Chondrocyte (in vitro differentiated cells): ENCODE data around the gene HECTD2. TPM values are rescaled to one million over a fixed set of nuclear protein-coding genes. Genes with fewer than 3 reads are reported as not detected.
A peak's percentile ranks its signal among the peaks of the same experiment; 100 is the strongest.

Experiments
- DNase-seq: peaks from one replicate; pipeline ENCODE4 v3.0.0; 2021; ENCODE audit warnings: mixed read lengths, low spot score
- H3K27ac Mint-ChIP-seq: one replicate; pipeline ENCODE4 v1.8.0; 2021; ENCODE audit warnings: mild to moderate bottlenecking, moderate library complexity, mixed read lengths; ENCODE audit not compliant: unreplicated experiment
- H3K27me3 Mint-ChIP-seq: 2 replicates; pipeline ENCODE4 v1.8.0; 2021; ENCODE audit warnings: low read depth, mixed read lengths
- H3K36me3 Mint-ChIP-seq: 2 replicates; pipeline ENCODE4 v1.8.0; 2021; ENCODE audit warnings: low read depth, mixed read lengths
- H3K4me1 Mint-ChIP-seq: 2 replicates; pipeline ENCODE4 v1.8.0; 2021; ENCODE audit warnings: low read depth, mild to moderate bottlenecking, mixed read lengths
- H3K4me3 Mint-ChIP-seq: one replicate; pipeline ENCODE4 v1.8.0; 2021; ENCODE audit warnings: mild to moderate bottlenecking, moderate library complexity, mixed read lengths; ENCODE audit not compliant: unreplicated experiment
- H3K9me3 Mint-ChIP-seq: 2 replicates; pipeline ENCODE4 v1.8.0; 2021; ENCODE audit warnings: low read depth, mixed read lengths
- total RNA-seq: library from RNA; stranded (reverse); gene quantifications from 3 replicates; pipeline ENCODE4 v1.2.1, GENCODE V29; 2021
- TF ChIP-seq, protein P1 (sequence below): fragments of 200-600 bp; sonication (generic); IDR thresholded peaks from 2 replicates; pipeline ENCODE4 v1.5.0; 2021; ENCODE audit warnings: antibody characterized with exemption, mild to moderate bottlenecking, moderate library complexity

HECTD2 gene
- total RNA-seq, 1 donor from 2014 or later = 51.8 TPM

GRCh38 chr10:91536733-91537132 is 126.6 kb downstream of the HECTD2 start:
- no peak overlapping the region for H3K27ac Mint-ChIP-seq
- TF ChIP-seq, protein P1, sequence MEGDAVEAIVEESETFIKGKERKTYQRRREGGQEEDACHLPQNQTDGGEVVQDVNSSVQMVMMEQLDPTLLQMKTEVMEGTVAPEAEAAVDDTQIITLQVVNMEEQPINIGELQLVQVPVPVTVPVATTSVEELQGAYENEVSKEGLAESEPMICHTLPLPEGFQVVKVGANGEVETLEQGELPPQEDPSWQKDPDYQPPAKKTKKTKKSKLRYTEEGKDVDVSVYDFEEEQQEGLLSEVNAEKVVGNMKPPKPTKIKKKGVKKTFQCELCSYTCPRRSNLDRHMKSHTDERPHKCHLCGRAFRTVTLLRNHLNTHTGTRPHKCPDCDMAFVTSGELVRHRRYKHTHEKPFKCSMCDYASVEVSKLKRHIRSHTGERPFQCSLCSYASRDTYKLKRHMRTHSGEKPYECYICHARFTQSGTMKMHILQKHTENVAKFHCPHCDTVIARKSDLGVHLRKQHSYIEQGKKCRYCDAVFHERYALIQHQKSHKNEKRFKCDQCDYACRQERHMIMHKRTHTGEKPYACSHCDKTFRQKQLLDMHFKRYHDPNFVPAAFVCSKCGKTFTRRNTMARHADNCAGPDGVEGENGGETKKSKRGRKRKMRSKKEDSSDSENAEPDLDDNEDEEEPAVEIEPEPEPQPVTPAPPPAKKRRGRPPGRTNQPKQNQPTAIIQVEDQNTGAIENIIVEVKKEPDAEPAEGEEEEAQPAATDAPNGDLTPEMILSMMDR = no peak
- H3K4me3 Mint-ChIP-seq = no peak overlapping the region

DNA sequence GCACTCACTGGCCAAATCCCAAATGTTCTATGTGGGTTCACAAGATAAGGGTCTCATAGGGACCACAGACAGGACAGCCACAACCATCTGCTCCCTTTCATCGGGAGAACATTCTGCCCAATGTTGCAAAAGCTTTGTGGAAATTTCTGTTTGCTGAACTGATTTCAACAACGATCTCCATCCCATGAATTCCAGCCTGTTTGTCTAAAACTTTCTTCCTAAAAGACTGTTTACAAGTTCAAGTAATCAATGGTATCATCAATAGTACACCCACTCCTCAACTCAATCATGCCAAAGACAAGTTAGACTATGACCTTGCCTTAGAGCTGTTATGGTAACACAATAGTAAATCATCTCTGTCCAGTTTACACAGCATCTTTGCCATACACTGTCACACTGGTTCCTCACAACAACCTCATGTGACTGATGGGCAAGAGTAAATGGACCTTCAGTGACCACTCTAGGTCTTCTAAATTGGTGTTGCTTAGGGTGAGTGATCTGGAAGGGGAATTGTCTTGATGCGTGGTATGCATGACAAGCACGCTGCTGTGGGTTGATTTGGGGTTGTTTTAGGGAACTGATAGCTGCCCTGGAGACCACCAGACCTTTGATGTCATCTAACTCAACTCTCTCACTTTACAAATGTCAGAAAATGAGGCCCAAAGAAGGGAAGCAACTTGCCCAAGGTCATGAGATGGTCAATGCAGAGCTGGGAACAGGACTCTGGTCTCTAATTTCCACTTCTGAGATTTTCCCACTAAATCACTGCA is 127.7 kb downstream of the HECTD2 start:
- Mint-ChIP-seq H3K4me3 (no peak overlapping the region), H3K27me3 (no peaks in the 10 kb centered on the region), H3K36me3 (peaks cover 3% of the 10 kb centered on the region), H3K27ac (no peak overlapping the region), H3K4me1 (peaks cover 19% of the 10 kb centered on the region), H3K9me3 (peaks cover 9% of the 10 kb centered on the region)
- no peak for DNase-seq
- TF ChIP-seq, protein P1 = no peak

More at GRCh38 chr10:91536733-91537132, 126.6 kb downstream of the HECTD2 start:
- H3K27me3 Mint-ChIP-seq = no peaks in the 10 kb centered on the region
- DNase-seq = no peak
- peaks cover 14% of the 10 kb centered on the region for H3K9me3 Mint-ChIP-seq
- peaks cover 5% of the 10 kb centered on the region for H3K36me3 Mint-ChIP-seq
- H3K4me1 Mint-ChIP-seq = peaks cover 11% of the 10 kb centered on the region

GRCh38 chr10:91539930-91540329 is 129.8 kb downstream of the HECTD2 start:
- no peak overlapping the region for H3K4me3 Mint-ChIP-seq
- peaks cover 7% of the 10 kb centered on the region for H3K9me3 Mint-ChIP-seq
- no peak for DNase-seq
- no peaks in the 10 kb centered on the region for H3K27me3 Mint-ChIP-seq
- no peaks in the 10 kb centered on the region for H3K36me3 Mint-ChIP-seq
- no peak overlapping the region for H3K27ac Mint-ChIP-seq
- TF ChIP-seq, protein P1 = no peak
- H3K4me1 Mint-ChIP-seq = peaks cover 19% of the 10 kb centered on the region

DNA sequence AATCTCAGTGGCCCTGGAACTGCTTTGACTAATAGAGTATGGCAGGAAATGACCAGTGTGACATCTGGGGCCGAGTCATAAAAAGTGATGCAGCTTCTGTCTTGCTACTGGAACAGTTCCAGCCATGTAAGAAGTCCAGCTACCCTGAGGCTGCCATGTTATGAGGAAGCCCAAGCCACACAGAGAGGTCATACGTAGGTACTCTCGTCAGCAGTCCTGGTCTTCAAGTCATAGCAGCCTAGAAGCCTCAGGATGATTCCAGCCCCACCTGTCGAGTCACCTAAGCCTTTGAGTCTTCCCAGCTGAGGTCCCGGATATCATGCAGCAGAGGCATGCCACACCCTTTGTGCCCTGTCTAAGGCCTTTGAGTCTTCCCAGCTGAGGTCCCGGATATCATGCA is 130.6 kb downstream of the HECTD2 start:
- no peaks in the 10 kb centered on the region for H3K36me3 Mint-ChIP-seq
- no peaks in the 10 kb centered on the region for H3K27me3 Mint-ChIP-seq
- no peak for DNase-seq
- H3K27ac Mint-ChIP-seq = peak overlapping the region; percentile 38
- TF ChIP-seq, protein P1 = no peak
- peaks cover 19% of the 10 kb centered on the region for H3K4me1 Mint-ChIP-seq
- no peak overlapping the region for H3K4me3 Mint-ChIP-seq
- H3K9me3 Mint-ChIP-seq = peaks cover 7% of the 10 kb centered on the region

DNA sequence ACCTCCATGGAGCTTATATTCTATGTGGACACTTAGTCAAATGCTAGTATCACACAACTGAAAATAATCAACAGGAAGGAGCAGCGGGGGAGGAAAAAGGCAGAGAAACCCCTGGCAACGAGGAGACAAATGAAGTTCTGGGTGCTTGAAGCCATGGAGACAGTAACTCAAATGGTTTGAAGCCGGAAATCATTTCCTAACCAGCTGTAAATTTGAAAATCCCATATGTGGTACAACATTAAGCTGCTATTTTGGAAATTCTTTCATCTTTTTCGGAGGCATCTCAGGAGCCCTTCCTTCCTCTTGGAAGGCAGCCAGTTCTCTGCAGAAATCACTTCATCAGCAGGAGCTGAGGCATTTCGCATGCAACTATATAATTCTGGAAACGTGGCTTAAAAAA is 131.3 kb downstream of the HECTD2 start:
- H3K36me3 Mint-ChIP-seq = peaks cover 2% of the 10 kb centered on the region
- no peak for DNase-seq
- H3K27ac Mint-ChIP-seq = peak overlapping the region; percentile 54
- TF ChIP-seq, protein P1 = no peak
- H3K27me3 Mint-ChIP-seq = no peaks in the 10 kb centered on the region
- H3K4me1 Mint-ChIP-seq = peaks cover 19% of the 10 kb centered on the region
- peaks cover 6% of the 10 kb centered on the region for H3K9me3 Mint-ChIP-seq
- no peak overlapping the region for H3K4me3 Mint-ChIP-seq
